Measurements from ENCODE around the gene OR5C1. TPM values are rescaled to one million over a fixed set of nuclear protein-coding genes. Genes with fewer than 3 reads are reported as not detected.

Gene OR5C1
- total and polyA plus RNA-seq, 4 experiments from 2014 or later, result not detected

GRCh38 chr9:122780026-122780425 is 8.7 kb upstream of the OR5C1 start:
- Mint-ChIP-seq H3K4me1 (no peaks in the 10 kb centered on the region), H3K36me3 (peaks cover 0 to 4% of the 10 kb centered on the region in 2 donors), H3K27ac (no peak overlapping the region), H3K9me3 (no peaks in the 10 kb centered on the region), H3K27me3 (no peaks in the 10 kb centered on the region), H3K4me3 (no peak overlapping the region)
- intact Hi-C loops (cut with micrococcal nuclease), result no loop called here
- no peak for DNase-seq
- Histone ChIP-seq H3K4me1 (ENCODE audit: insufficient read depth, low read length) (no peaks in the 10 kb centered on the region), H3K9me3 (ENCODE audit: control insufficient read depth in 1 of 2, low read length in 2 of 2) (no peaks in the 10 kb centered on the region), H3K27me3 (ENCODE audit: insufficient read depth, low read length) (no peaks in the 10 kb centered on the region), H3K36me3 (ENCODE audit: insufficient read depth, low read length) (no peaks in the 10 kb centered on the region), H3K4me3 (ENCODE audit: low read length in 2 of 2) (no peak overlapping the region), H3K27ac (ENCODE audit: low read depth, low read length) (no peak overlapping the region)
- ChIA-PET CTCF (ENCODE audit: partially characterized antibody) (no interaction called here), POLR2A (ENCODE audit: partially characterized antibody) (no interaction called here)

GRCh38 chr9:122781671-122782070 is 7.1 kb upstream of the OR5C1 start:
- no peak for DNase-seq
- CTCF ChIA-PET (ENCODE audit: partially characterized antibody), result no interaction called here
- intact Hi-C loops (cut with micrococcal nuclease), result no loop called here
- Histone ChIP-seq H3K27me3 (ENCODE audit: insufficient read depth, low read length) (no peaks in the 10 kb centered on the region), H3K36me3 (ENCODE audit: insufficient read depth, low read length) (no peaks in the 10 kb centered on the region), H3K27ac (ENCODE audit: low read depth, low read length) (no peak overlapping the region), H3K4me3 (ENCODE audit: low read length in 2 of 2) (no peak overlapping the region), H3K9me3 (ENCODE audit: control insufficient read depth in 1 of 2, low read length in 2 of 2) (no peaks in the 10 kb centered on the region), H3K4me1 (ENCODE audit: insufficient read depth, low read length) (no peaks in the 10 kb centered on the region)
- Mint-ChIP-seq H3K27me3 (no peaks in the 10 kb centered on the region), H3K36me3 (peaks cover 0 to 4% of the 10 kb centered on the region in 2 donors), H3K4me3 (no peak overlapping the region), H3K27ac (no peak overlapping the region), H3K4me1 (no peaks in the 10 kb centered on the region), H3K9me3 (no peaks in the 10 kb centered on the region)
- POLR2A ChIA-PET (ENCODE audit: partially characterized antibody), result no interaction called here

- CTCF ChIA-PET (ENCODE audit: partially characterized antibody), result no interaction called here
- H3K4me1 Mint-ChIP-seq, result no peaks in the 10 kb centered on the region
- intact Hi-C loops (cut with micrococcal nuclease), result no loop called here
These were observed 3.5 kb upstream of the OR5C1 start for GRCh38 chr9:122785269-122785668.

GRCh38 chr9:122786338-122786737 is 2.4 kb upstream of the OR5C1 start:
- ChIA-PET CTCF (ENCODE audit: partially characterized antibody) (no interaction called here), POLR2A (ENCODE audit: partially characterized antibody) (no interaction called here)
- no peak overlapping the region for H3K4me3 Mint-ChIP-seq
- Histone ChIP-seq H3K4me1 (ENCODE audit: insufficient read depth, low read length) (no peaks in the 10 kb centered on the region), H3K9me3 (ENCODE audit: control insufficient read depth in 1 of 2, low read length in 2 of 2) (no peaks in the 10 kb centered on the region), H3K27ac (ENCODE audit: low read depth, low read length) (no peak overlapping the region), H3K27me3 (ENCODE audit: insufficient read depth, low read length) (no peaks in the 10 kb centered on the region), H3K4me3 (ENCODE audit: low read length in 2 of 2) (no peak overlapping the region), H3K36me3 (ENCODE audit: insufficient read depth, low read length) (no peaks in the 10 kb centered on the region)
- no peaks in the 10 kb centered on the region for H3K9me3 Mint-ChIP-seq
- intact Hi-C loops (cut with micrococcal nuclease), result no loop called here
- H3K36me3 Mint-ChIP-seq, result peaks cover 2 to 4% of the 10 kb centered on the region in 2 donors
- no peak overlapping the region for H3K27ac Mint-ChIP-seq
- no peaks in the 10 kb centered on the region for H3K4me1 Mint-ChIP-seq
- H3K27me3 Mint-ChIP-seq, result no peaks in the 10 kb centered on the region
- DNase-seq, result no peak

More at GRCh38 chr9:122785269-122785668, 3.5 kb upstream of the OR5C1 start:
- Histone ChIP-seq H3K36me3 (ENCODE audit: insufficient read depth, low read length) (no peaks in the 10 kb centered on the region), H3K4me3 (ENCODE audit: low read length in 2 of 2) (no peak overlapping the region), H3K27ac (ENCODE audit: low read depth, low read length) (no peak overlapping the region), H3K4me1 (ENCODE audit: insufficient read depth, low read length) (no peaks in the 10 kb centered on the region), H3K27me3 (ENCODE audit: insufficient read depth, low read length) (no peaks in the 10 kb centered on the region), H3K9me3 (ENCODE audit: control insufficient read depth in 1 of 2, low read length in 2 of 2) (no peaks in the 10 kb centered on the region)
- Mint-ChIP-seq H3K9me3 (no peaks in the 10 kb centered on the region), H3K4me3 (no peak overlapping the region), H3K36me3 (peaks cover 2 to 4% of the 10 kb centered on the region in 2 donors), H3K27me3 (no peaks in the 10 kb centered on the region), H3K27ac (no peak overlapping the region)
- DNase-seq, result no peak
- POLR2A ChIA-PET (ENCODE audit: partially characterized antibody), result no interaction called here

GRCh38 chr9:122789256-122790046 is 718 bp downstream of the OR5C1 start:
- Histone ChIP-seq H3K4me1 (ENCODE audit: insufficient read depth, low read length) (no peaks in the 10 kb centered on the region), H3K27me3 (ENCODE audit: insufficient read depth, low read length) (no peaks in the 10 kb centered on the region), H3K9me3 (ENCODE audit: control insufficient read depth in 1 of 2, low read length in 2 of 2) (no peaks in the 10 kb centered on the region), H3K4me3 (ENCODE audit: low read length in 2 of 2) (no peak overlapping the region), H3K36me3 (ENCODE audit: insufficient read depth, low read length) (no peaks in the 10 kb centered on the region), H3K27ac (ENCODE audit: low read depth, low read length) (no peak overlapping the region)
- H3K4me3 Mint-ChIP-seq, result no peak overlapping the region
- H3K27ac Mint-ChIP-seq, result no peak overlapping the region
- no peaks in the 10 kb centered on the region for H3K27me3 Mint-ChIP-seq
- peaks cover 0 to 2% of the 10 kb centered on the region in 2 donors for H3K36me3 Mint-ChIP-seq
- H3K9me3 Mint-ChIP-seq, result no peaks in the 10 kb centered on the region
- H3K4me1 Mint-ChIP-seq, result no peaks in the 10 kb centered on the region
- DNase-seq, result no peak
- intact Hi-C loops (cut with micrococcal nuclease), result no loop called here
- CTCF ChIA-PET (ENCODE audit: partially characterized antibody), result no interaction called here
- POLR2A ChIA-PET (ENCODE audit: partially characterized antibody), result no interaction called here

GRCh38 chr9:122791872-122792669 is 3.3 kb downstream of the OR5C1 start:
- Histone ChIP-seq H3K36me3 (ENCODE audit: insufficient read depth, low read length) (no peaks in the 10 kb centered on the region), H3K27ac (ENCODE audit: low read depth, low read length) (no peak overlapping the region), H3K27me3 (ENCODE audit: insufficient read depth, low read length) (no peaks in the 10 kb centered on the region), H3K4me1 (ENCODE audit: insufficient read depth, low read length) (no peaks in the 10 kb centered on the region), H3K9me3 (ENCODE audit: control insufficient read depth in 1 of 2, low read length in 2 of 2) (no peaks in the 10 kb centered on the region), H3K4me3 (ENCODE audit: low read length in 2 of 2) (no peak overlapping the region)
- peaks cover 0 to 2% of the 10 kb centered on the region in 2 donors for H3K36me3 Mint-ChIP-seq
- no peak for DNase-seq
- peaks cover 0 to 2% (median 0%) of the 10 kb centered on the region in 8 donors for H3K9me3 Mint-ChIP-seq
- H3K27me3 Mint-ChIP-seq, result no peaks in the 10 kb centered on the region
- no peak overlapping the region for H3K4me3 Mint-ChIP-seq
- no peaks in the 10 kb centered on the region for H3K4me1 Mint-ChIP-seq
- POLR2A ChIA-PET (ENCODE audit: partially characterized antibody), result no interaction called here
- intact Hi-C loops (cut with micrococcal nuclease), result no loop called here
- peak overlapping the region in 1 of 7 donors; percentile 40 for H3K27ac Mint-ChIP-seq
- CTCF ChIA-PET (ENCODE audit: partially characterized antibody), result no interaction called here

- Mint-ChIP-seq H3K27ac (no peak overlapping the region), H3K4me1 (peaks cover 0 to 2% (median 0%) of the 10 kb centered on the region in 4 donors), H3K27me3 (no peaks in the 10 kb centered on the region), H3K9me3 (peaks cover 0 to 2% (median 0%) of the 10 kb centered on the region in 8 donors), H3K36me3 (peaks cover 0 to 4% of the 10 kb centered on the region in 2 donors), H3K4me3 (no peak overlapping the region)
- Histone ChIP-seq H3K27ac (ENCODE audit: low read depth, low read length) (no peak overlapping the region), H3K36me3 (ENCODE audit: insufficient read depth, low read length) (no peaks in the 10 kb centered on the region), H3K4me1 (ENCODE audit: insufficient read depth, low read length) (no peaks in the 10 kb centered on the region), H3K4me3 (ENCODE audit: low read length in 2 of 2) (no peak overlapping the region), H3K9me3 (ENCODE audit: control insufficient read depth in 1 of 2, low read length in 2 of 2) (no peaks in the 10 kb centered on the region), H3K27me3 (ENCODE audit: insufficient read depth, low read length) (no peaks in the 10 kb centered on the region)
- POLR2A ChIA-PET (ENCODE audit: partially characterized antibody), result no interaction called here
- DNase-seq, result no peak
- intact Hi-C loops (cut with micrococcal nuclease), result no loop called here
- CTCF ChIA-PET (ENCODE audit: partially characterized antibody), result no interaction called here
These were observed 8.8 kb downstream of the OR5C1 start for GRCh38 chr9:122797316-122798063.
